Transverse colon (tissue), 4 donors: Measurements from ENCODE around the gene ANO7. TPM values are rescaled to one million over a fixed set of nuclear protein-coding genes. Genes with fewer than 3 reads are reported as not detected.

Experiments
- DNase-seq: peaks from one replicate; pipeline ENCODE4 v3.0.0-alpha.2; 2019
- H3K27ac ChIP-seq, 4 donors: fragments of 200-600 bp; sonication (generic); 2 replicates each; pipeline ENCODE4 v1.5.1; 2016 to 2018; ENCODE audit warnings: inconsistent platforms in 4 of 4
- H3K27me3 ChIP-seq: fragments of 200-600 bp; sonication (generic); 2 replicates; pipeline ENCODE4 v1.5.1; 2017; ENCODE audit warnings: inconsistent platforms
- H3K36me3 ChIP-seq, 4 donors: fragments of 200-600 bp; sonication (generic); 2 replicates each; pipeline ENCODE4 v1.5.1; 2017 to 2019; ENCODE audit warnings: inconsistent platforms in 4 of 4
- H3K4me1 ChIP-seq, 4 donors: fragments of 200-600 bp; sonication (generic); 2 replicates each; pipeline ENCODE4 v1.5.1; 2017 to 2020; ENCODE audit warnings: inconsistent platforms in 4 of 4
- H3K4me3 ChIP-seq, 4 donors: fragments of 200-600 bp; sonication (generic); 1 replicate in 1 of 4; 2 replicates in 3 of 4; pipeline versions ENCODE4 v1.5.1 to v1.6.1; 2017 to 2019; ENCODE audit warnings: inconsistent platforms in 4 of 4
- H3K9me3 ChIP-seq, 2 donors: fragments of 200-600 bp; sonication (generic); 2 replicates each; pipeline ENCODE4 v1.5.1; 2017 to 2019; ENCODE audit warnings: inconsistent platforms in 2 of 2
- EP300 ChIP-seq: sonication (generic); formaldehyde crosslinking; IDR thresholded peaks from one replicate; pipeline ENCODE4 v1.6.1; 2017; ENCODE audit warnings: antibody characterized with exemption, low read depth
- POLR2A ChIP-seq: fragments of 450-650 bp; IDR thresholded peaks from one replicate; pipeline ENCODE4 v1.6.1; 2016; ENCODE audit warnings: antibody characterized with exemption, mild to moderate bottlenecking, moderate library complexity
- POLR2AphosphoS5 ChIP-seq, 3 donors: sonication (generic); formaldehyde crosslinking; IDR thresholded peaks; one replicate each; pipeline ENCODE4 v1.6.1; 2016; ENCODE audit warnings: antibody characterized with exemption in 3 of 3
- WGBS, 2 donors: methylation state at CpG; one replicate each; pipeline ENCODE4 v1.1.5; 2018; ENCODE audit warnings: low coverage in 1 of 2; 5-methylcytosine and 5-hydroxymethylcytosine counted together
- in situ Hi-C, 4 donors: fragments of 200-750 bp; cut with MboI; loops; one replicate each; pipeline versions ENCODE4 v1.15.0 to v1.15.1; 2017; ENCODE audit warnings: low sequenced_read_pairs in 3 of 4, low pct_ligation_motif_present in 1 of 4, low pct_unique_long_range_greater_than_20kb in 1 of 4
- intact Hi-C: fragments of 100-400 bp; cut with DNase I; formaldehyde crosslinking; loops from one replicate; pipeline ENCODE4 v1.15.1; 2023; ENCODE audit warnings: low total_unique reads
- total RNA-seq, 4 donors: library from RNA; depleted of rRNA; stranded (reverse); fragments of >200 nt; gene quantifications; one replicate each; pipeline ENCODE4 v1.1.0, GENCODE V29; 2016
- TF ChIP-seq, protein P1 (sequence below), 5 experiments: fragments of 200-600 bp in 3 of 5; fragments of 450-650 bp in 2 of 5; sonication (generic) in 3 of 5; IDR thresholded peaks; 1 replicate in 2 of 5; 2 replicates in 3 of 5; pipeline ENCODE4 v1.5.1; 2016 to 2017; ENCODE audit warnings: antibody characterized with exemption in 5 of 5, inconsistent platforms in 3 of 5, mild to moderate bottlenecking in 2 of 5, moderate library complexity in 1 of 5

ANO7 gene
- total RNA-seq, 4 donors from 2014 or later = 37.2 to 202 (median 71.0) TPM

DNA sequence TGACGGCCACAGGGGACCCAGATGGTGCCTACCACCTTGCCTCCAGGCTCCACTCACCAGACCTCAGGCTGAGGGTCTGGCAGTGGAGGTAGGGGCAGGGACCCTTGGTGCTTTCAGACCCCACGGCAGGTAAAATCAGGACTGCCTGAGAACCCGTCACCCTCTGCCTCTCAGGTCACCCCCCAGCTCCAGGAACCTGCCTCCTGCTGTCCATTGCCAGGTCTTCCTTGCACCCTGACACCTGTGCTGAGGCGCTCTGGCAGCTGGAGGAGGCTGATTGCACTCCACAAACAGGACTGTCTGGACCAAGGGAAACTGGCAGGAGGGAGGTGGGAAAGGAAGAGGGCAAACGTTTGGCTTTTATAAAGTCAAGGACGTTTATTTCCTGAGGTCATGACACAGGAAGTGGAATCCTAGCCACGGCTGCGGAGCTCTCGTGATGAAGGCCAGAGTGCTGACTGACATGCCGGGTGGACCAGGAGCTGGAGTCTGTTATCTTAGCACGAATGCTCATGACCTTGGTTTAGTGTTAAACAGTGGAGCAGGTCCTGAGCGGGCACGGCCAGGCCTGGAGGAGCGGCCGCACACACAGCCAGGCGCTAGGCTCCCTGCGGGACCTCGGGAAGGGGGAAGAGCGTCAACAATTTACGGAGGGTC, 40.5 kb downstream of the ANO7 start:
- WGBS, 2 donors = 75 to 92% methylated on average over 2 to 20 of the region's 20 CpGs
- no peaks in the 10 kb centered on the region for H3K9me3 ChIP-seq
- H3K4me1 ChIP-seq = peaks cover 0 to 5% (median 0%) of the 10 kb centered on the region in 4 donors
- in situ Hi-C loops = no loop called here
- H3K27ac ChIP-seq = no peak overlapping the region
- peaks cover 0 to 60% (median 31%) of the 10 kb centered on the region in 4 donors for H3K36me3 ChIP-seq
- intact Hi-C loops = no loop called here
- no peaks in the 10 kb centered on the region for H3K27me3 ChIP-seq
- no peak for TF ChIP-seq EP300
- TF ChIP-seq POLR2AphosphoS5 (IDR thresholded peaks at IDR 0.05) = peak in 1 of 3 donors; percentile 5
- no peak for DNase-seq
- no peak overlapping the region for H3K4me3 ChIP-seq

DNA sequence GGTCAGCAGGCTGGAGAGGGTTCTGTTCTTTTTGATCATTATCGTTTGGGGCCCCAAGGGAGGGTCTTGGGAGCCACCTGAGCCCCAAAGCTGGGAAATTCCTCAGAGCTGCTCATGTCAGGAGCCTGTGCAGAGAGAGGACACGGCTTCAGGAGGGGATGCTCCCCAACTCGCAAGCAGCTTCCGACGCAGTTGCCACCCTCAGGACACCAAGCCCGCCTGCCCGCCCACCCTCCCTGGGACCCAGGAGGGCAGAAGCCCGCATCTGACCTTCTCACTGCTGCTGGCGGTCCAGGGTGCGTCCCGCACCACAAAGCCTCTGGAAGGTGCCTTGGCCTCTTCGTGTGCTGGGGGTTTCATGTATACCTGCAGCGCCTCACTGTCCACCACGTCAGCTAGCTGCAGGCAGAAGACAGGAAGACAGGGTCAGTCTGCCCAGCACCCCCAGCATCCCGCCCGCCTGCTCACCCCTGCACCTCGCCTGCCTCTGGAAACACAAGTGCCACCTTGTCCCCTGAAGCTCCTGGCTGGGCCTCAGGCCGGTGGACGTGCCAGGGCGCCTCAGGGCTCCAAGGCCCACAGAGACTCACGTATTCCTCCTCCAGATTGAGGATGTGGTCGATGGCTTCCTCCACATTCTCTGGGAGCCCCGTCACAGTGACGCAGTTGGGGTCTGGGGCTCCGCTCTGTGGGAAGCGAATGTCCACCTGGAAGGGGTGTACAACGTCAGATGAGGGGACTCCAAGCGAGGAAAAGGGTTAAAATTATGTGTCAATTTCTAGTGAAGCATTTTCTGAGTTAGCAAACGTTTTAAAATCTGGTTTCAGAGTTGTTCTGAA, 41.3 kb downstream of the ANO7 start:
- in situ Hi-C loops = no loop called here
- TF ChIP-seq POLR2A (no peak), EP300 (no peak), POLR2AphosphoS5 (IDR thresholded peaks at IDR 0.05) (no peak)
- TF ChIP-seq, protein P1, sequence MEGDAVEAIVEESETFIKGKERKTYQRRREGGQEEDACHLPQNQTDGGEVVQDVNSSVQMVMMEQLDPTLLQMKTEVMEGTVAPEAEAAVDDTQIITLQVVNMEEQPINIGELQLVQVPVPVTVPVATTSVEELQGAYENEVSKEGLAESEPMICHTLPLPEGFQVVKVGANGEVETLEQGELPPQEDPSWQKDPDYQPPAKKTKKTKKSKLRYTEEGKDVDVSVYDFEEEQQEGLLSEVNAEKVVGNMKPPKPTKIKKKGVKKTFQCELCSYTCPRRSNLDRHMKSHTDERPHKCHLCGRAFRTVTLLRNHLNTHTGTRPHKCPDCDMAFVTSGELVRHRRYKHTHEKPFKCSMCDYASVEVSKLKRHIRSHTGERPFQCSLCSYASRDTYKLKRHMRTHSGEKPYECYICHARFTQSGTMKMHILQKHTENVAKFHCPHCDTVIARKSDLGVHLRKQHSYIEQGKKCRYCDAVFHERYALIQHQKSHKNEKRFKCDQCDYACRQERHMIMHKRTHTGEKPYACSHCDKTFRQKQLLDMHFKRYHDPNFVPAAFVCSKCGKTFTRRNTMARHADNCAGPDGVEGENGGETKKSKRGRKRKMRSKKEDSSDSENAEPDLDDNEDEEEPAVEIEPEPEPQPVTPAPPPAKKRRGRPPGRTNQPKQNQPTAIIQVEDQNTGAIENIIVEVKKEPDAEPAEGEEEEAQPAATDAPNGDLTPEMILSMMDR (IDR thresholded peaks at IDR 0.05) = no peak
- Histone ChIP-seq H3K4me1 (no peaks in the 10 kb centered on the region), H3K27ac (no peak overlapping the region), H3K4me3 (no peak overlapping the region), H3K27me3 (no peaks in the 10 kb centered on the region), H3K9me3 (no peaks in the 10 kb centered on the region), H3K36me3 (peaks cover 0 to 68% (median 38%) of the 10 kb centered on the region in 4 donors)
- 54 to 93% methylated on average over 2 to 29 of the region's 29 CpGs for WGBS, 2 donors
- intact Hi-C loops = no loop called here
- DNase-seq = no peak

DNA sequence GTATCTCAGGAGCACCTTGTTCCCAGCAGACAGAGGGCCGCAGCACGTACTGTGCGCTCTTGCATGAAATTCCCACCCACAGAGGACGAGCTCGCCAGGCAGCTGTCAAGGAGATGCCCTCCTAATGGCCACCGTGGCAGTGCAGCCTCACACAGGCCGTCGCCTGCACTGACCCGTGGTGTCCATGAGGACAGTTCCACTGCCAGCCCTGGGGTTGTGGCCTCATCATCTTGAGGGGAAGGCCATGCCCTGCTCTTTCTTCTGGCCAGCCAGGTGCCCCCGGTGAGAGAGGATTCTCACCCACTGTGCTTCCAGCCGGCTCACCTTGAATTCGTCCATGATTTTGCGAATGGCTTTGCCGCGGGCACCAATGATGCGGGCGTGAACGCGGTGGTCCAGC, 42.0 kb downstream of the ANO7 start:
- no peak for DNase-seq

DNA sequence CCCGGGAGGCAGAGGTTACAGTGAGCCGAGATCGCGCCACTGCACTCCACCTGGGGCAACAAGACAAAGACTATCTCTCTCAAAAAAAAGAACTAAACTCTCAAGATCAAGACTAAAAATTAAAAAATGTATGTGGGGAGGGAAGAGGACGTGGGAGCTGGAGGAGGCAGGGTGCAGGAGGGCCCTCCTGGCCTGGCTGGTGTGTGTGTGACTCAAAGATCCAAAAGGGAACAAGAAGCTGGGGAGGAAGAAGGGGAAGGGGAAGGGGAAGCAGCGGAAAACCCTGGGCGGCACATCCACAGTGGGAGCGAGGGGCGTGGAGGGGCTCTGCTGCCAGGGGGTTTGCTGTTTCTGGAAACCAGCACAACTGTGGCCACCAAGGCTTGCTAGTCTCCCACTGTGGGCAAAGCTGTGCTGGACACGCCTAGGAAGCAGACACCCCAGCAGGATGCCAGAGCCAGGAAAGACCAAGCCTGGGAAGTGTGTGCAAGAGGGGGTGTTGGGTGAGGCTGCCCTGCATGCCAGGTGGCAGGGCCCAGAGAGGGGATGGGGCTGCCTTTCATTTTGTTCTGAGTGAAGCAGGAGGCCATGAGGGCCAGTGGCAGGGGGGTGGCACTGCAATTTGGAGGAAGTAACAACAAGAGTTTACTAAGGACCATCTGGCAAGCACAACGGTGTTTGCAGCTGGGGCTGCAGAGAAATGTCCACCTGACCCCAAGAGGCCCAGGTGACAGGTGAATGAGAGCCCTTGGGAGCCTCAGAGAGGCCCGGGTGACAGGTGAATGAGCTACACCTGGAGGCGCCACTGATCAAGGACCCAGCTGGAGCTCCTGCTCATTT, 44.5 kb downstream of the ANO7 start:
- Histone ChIP-seq H3K4me1 (no peaks in the 10 kb centered on the region), H3K27me3 (no peaks in the 10 kb centered on the region), H3K27ac (no peak overlapping the region), H3K4me3 (no peak overlapping the region), H3K36me3 (peaks cover 0 to 91% (median 50%) of the 10 kb centered on the region in 4 donors), H3K9me3 (no peaks in the 10 kb centered on the region)
- WGBS, 2 donors = 82 to 95% methylated on average over 8 to 12 of the region's 13 CpGs
- no peak for DNase-seq
- TF ChIP-seq EP300 (no peak), POLR2AphosphoS5 (IDR thresholded peaks at IDR 0.05) (no peak), POLR2A (no peak)
- TF ChIP-seq, protein P1 (IDR thresholded peaks at IDR 0.05) = no peak
- intact Hi-C loops (no loop called here), in situ Hi-C loops (no loop called here)

More for the DNA sequence above, 42.0 kb downstream of the ANO7 start:
- no peak overlapping the region for H3K4me3 ChIP-seq
- H3K27ac ChIP-seq = no peak overlapping the region
- TF ChIP-seq, protein P1 (IDR thresholded peaks at IDR 0.05) = no peak
- TF ChIP-seq EP300 = no peak
- no peak for TF ChIP-seq POLR2AphosphoS5 (IDR thresholded peaks at IDR 0.05)
- TF ChIP-seq POLR2A = no peak
- intact Hi-C loops (no loop called here), in situ Hi-C loops (no loop called here)
- H3K4me1 ChIP-seq = no peaks in the 10 kb centered on the region
- H3K9me3 ChIP-seq = no peaks in the 10 kb centered on the region
- 84 to 95% methylated on average over 4 to 19 of the region's 19 CpGs for whole genome bisulfite sequencing, 2 donors
- H3K27me3 ChIP-seq = no peaks in the 10 kb centered on the region
- H3K36me3 ChIP-seq = peaks cover 0 to 75% (median 41%) of the 10 kb centered on the region in 4 donors
